GM10266 (cell line): ENCODE results near the gene TMEM266.
A peak's percentile ranks its signal among the peaks of the same experiment; 100 is the strongest.

Experiments
- DNase-seq: peaks from one replicate; pipeline ENCODE4 v3.0.0; 2012; ENCODE audit errors: extremely low spot score
- TF ChIP-seq, protein P1 (sequence below): IDR thresholded peaks from 2 replicates; pipeline ENCODE4 v1.5.1; 2012; ENCODE audit warnings: mild to moderate bottlenecking, low read depth; ENCODE audit not compliant: control insufficient read depth, insufficient read depth; ENCODE audit errors: missing control alignments

Gene TMEM266

DNA sequence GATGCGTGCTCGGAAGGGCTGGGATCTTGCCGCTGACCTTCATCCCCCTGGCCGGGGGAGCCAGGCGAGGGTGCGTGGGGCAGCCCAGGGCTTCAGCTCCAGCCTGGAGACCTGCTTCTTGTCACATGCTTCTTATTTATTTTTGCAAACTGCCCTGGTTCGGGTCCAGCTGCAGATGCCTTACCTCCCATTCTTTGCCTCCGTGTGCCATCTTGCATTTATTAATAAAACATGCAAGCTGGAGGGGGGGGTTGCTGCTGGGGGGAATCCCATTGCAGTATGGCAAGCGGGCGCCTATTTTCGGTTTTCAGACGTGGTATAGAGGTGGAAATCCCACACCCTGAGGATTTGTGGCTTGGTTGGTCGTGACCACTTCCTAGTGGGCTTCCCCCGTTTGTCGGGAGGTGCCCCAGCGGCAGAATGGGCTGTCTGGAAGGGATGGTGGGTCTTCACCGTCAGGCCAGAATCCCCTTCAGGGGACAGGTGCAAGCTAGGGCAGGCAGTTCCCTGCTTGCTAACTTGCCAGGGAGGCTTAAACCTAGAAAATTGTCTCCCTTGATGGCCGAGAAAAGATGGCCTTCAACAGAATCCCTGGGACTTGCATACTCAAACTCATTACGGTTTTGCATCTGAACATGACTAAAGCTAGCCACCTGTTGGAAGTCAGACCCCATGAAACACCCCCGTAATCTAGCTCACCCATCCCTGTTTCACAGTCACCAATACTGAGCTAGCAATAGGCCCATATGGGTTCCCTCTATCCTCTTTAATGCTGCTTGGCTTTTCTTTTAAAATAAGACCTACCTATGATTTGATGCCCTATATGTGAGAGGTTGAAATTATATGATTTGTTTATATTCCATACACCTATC, 569 bp downstream of the TMEM266 start:
- TF ChIP-seq, protein P1, sequence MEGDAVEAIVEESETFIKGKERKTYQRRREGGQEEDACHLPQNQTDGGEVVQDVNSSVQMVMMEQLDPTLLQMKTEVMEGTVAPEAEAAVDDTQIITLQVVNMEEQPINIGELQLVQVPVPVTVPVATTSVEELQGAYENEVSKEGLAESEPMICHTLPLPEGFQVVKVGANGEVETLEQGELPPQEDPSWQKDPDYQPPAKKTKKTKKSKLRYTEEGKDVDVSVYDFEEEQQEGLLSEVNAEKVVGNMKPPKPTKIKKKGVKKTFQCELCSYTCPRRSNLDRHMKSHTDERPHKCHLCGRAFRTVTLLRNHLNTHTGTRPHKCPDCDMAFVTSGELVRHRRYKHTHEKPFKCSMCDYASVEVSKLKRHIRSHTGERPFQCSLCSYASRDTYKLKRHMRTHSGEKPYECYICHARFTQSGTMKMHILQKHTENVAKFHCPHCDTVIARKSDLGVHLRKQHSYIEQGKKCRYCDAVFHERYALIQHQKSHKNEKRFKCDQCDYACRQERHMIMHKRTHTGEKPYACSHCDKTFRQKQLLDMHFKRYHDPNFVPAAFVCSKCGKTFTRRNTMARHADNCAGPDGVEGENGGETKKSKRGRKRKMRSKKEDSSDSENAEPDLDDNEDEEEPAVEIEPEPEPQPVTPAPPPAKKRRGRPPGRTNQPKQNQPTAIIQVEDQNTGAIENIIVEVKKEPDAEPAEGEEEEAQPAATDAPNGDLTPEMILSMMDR: no peak
- peak; percentile 30 for DNase-seq

DNA sequence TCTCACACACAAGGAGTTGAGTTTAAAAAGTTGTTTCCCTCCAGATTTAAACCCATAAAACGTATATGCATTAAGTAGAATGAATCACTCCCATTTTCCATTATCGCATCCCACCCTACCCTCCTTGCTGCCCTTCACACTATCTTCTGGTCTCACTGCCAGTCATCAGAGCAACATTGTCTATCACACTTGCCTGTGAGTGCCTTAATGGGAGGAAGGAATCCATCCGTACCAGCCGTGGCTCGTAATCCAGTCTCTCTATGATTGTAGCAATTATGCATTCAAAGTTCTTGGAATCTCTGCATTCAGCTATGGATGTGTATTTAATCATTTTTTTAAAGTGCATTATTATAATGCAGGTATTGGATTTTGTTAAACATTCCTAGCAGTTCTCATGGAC, 1.9 kb downstream of the TMEM266 start:
- TF ChIP-seq, protein P1: no peak
- DNase-seq: no peak

DNA sequence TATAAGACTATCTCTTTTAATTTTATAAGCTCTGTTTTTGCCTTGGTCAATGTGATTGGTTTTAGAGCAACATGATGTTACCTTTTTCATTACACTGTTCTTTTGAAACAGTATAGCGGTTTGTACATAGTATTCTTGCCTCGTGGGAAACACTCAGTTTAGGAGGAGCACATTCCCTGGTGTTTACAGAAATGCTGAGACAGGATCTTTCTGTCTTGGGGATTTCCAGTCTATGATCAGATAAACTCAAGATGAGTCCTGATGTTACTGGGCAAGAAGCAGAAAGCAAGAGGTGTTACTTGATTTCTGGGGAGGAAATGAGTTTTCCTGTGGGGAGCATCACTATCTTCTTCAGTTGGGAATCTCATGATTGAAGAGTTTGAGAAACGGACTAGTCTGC, 2.5 kb downstream of the TMEM266 start:
- no peak for DNase-seq
- TF ChIP-seq, protein P1: no peak

DNA sequence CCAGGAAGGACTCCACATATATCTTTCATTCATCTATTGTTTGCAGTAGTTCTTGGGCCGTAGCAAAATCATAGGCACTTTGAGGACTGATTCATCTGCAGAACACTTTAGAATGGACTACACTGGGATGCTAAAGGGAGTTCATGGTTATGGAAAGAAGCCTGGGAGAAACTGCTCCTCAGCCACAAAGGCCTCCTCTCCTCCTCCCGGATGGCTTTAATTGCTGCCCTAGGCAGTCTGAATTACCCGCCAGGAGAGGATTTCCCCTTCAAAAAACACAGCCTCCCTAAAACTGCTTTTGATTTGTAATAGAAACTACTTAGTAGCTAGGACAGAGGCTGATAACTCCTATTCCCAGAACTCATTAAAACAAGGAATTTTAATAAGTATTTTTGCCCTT, 4.6 kb downstream of the TMEM266 start:
- DNase-seq: no peak
- TF ChIP-seq, protein P1: no peak

DNA sequence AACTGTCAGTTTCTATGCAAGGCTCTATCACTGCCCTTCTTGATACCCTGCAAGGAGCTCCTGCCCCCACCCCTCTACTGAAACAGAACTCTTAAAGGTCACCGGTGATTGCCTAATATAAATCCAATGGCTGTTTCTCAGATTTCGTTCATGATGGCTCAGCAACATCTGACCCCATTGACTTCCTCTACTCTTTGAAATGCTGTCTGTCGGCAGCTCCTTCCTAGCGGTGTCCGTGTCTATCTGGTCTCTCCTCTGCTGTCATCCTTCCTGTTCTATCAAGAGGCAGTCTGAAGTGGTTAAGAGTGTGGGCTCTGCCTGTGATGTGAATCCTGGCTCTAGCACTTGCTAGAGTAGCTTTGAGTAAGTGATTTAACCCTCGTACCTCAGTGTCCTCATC, 5.5 kb downstream of the TMEM266 start:
- DNase-seq: no peak
- TF ChIP-seq, protein P1: no peak

DNA sequence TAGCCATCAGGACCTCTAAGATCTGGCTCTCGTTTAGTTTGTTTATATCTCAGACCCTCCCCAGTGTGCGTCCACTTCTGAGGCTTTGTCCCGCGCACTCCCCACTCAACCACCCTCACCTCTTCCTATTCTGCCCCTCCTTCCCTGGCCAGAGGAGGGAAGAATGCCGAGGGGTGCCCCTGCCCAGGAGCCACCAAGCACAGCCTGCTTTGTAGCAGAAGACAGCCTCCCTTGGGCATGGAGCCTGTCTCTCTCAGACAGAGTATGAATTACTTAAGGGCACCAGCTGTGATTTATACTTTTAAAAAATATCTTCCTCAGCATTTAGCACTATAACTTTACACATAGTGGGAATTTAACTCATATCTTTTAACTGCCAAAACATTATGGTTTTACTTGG, 6.0 kb downstream of the TMEM266 start:
- TF ChIP-seq, protein P1: no peak
- DNase-seq: no peak

DNA sequence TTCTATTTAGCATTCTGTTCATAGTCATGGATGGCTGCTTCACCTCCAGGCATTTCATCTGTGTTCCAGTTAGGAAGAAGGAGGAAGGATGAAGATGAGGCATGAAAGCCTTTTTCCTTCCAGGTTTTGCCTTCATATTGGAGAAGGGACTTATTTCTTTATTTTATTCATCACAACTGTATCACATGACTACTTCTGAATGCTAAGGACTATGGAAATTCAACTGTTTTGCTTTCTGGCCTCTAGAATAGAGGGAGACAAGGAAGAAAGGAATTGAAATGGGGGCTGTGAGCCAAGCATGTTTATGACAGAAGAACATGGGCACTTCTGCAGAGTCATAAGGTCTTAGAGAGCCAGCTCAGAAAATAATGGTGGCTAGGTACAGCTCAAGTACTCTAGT, 10.4 kb downstream of the TMEM266 start:
- no peak for DNase-seq
- TF ChIP-seq, protein P1: no peak
